Endothelial cell of umbilical vein (primary cell): ENCODE results near the gene MTSS2. TPM values are rescaled to one million over a fixed set of nuclear protein-coding genes. Genes with fewer than 3 reads are reported as not detected.

ENCODE experiments used
- BruUV-seq: library from RNA; stranded (reverse); fragments of 400-500 nt; replicated peaks from 2 replicates; lab custom pipeline; 2021; lab: Mats Ljungman, UMichigan
- CTCF ChIA-PET: fragments of 300-600, 350-600 bp; sonication (Branson Sonifier 250); formaldehyde crosslinking; loops from one replicate; lab custom pipeline; 2021; ENCODE audit warnings: antibody characterized with exemption, inconsistent platforms; lab: Charles Lee
- POLR2A ChIA-PET: fragments of 300-600, 350-600 bp; sonication (Branson Sonifier 250); formaldehyde crosslinking; loops from one replicate; lab custom pipeline; 2021; ENCODE audit warnings: antibody characterized with exemption, inconsistent platforms; lab: Charles Lee
- DNase-seq: peaks from one replicate; pipeline ENCODE4 v3.0.0-alpha.2; 2011; ENCODE audit warnings: low read depth, low spot score
- FAIRE-seq: peaks from 2 replicates; lab custom pipeline; 2011; peaks lifted over from hg19 to GRCh38; lab: Jason Lieb, UNC
- H2AFZ ChIP-seq: 2 replicates; pipeline ENCODE4 v1.6.0; 2012; ENCODE audit warnings: low read depth, low read length, control low read depth, inconsistent platforms
- H3K27ac ChIP-seq: 2 replicates; pipeline ENCODE4 v1.5.1; 2011; ENCODE audit warnings: low read depth, mild to moderate bottlenecking, control low read depth, low read length, moderate library complexity; ENCODE audit not compliant: insufficient read depth
- H3K27me3 ChIP-seq, 2 experiments: 2 replicates each; pipeline versions ENCODE4 v1.6.0 to v1.6.1; 2011; ENCODE audit warnings: low read length in 2 of 2, mixed read lengths in 1 of 2; ENCODE audit not compliant: control insufficient read depth in 2 of 2, insufficient read depth in 2 of 2
- H3K36me3 ChIP-seq, 2 experiments: 2 replicates in 1 of 2; 3 replicates in 1 of 2; pipeline ENCODE4 v1.5.1; 2011; ENCODE audit warnings: low read length in 2 of 2, mild to moderate bottlenecking in 1 of 2, moderate library complexity in 1 of 2; ENCODE audit not compliant: control insufficient read depth in 2 of 2, insufficient read depth in 2 of 2; ENCODE audit errors: extremely low read depth in 1 of 2
- H3K4me1 ChIP-seq: 3 replicates; pipeline ENCODE4 v1.5.1; 2011; ENCODE audit warnings: mild to moderate bottlenecking, low read length; ENCODE audit not compliant: control insufficient read depth, insufficient read depth; ENCODE audit errors: extremely low read depth
- H3K4me2 ChIP-seq: 2 replicates; pipeline ENCODE4 v1.6.1; 2011; ENCODE audit warnings: low read length, control low read depth, mixed read lengths; ENCODE audit not compliant: insufficient read depth
- H3K4me3 ChIP-seq, 3 experiments: fragments of 200-600 bp in 1 of 3; sonication (generic), shearing (Covaris generic) in 1 of 3; replicated peaks in 1 of 3; 2 replicates each; pipeline ENCODE4 v1.5.1; 2011 to 2016; ENCODE audit warnings: control low read depth in 3 of 3, low read length in 3 of 3, mild to moderate bottlenecking in 2 of 3, inconsistent platforms in 1 of 3, low read depth in 1 of 3, moderate library complexity in 1 of 3; ENCODE audit not compliant: insufficient read depth in 1 of 3
- H3K79me2 ChIP-seq: 2 replicates; pipeline ENCODE4 v1.6.0; 2012; ENCODE audit warnings: low read length, inconsistent platforms; ENCODE audit not compliant: control insufficient read depth, insufficient read depth
- H3K9ac ChIP-seq: replicated peaks from 2 replicates; pipeline ENCODE3; 2011; ENCODE audit warnings: low read length, control low read depth; ENCODE audit not compliant: insufficient read depth; ENCODE audit errors: extremely low read depth
- H3K9me1 ChIP-seq: replicated peaks from 3 replicates; pipeline ENCODE4 v1.6.0; 2011; ENCODE audit warnings: mild to moderate bottlenecking, low read length; ENCODE audit not compliant: control insufficient read depth, insufficient read depth; ENCODE audit errors: extremely low read depth
- H3K9me3 ChIP-seq: replicated peaks from 2 replicates; pipeline ENCODE4 v1.5.1; 2012; ENCODE audit warnings: low read length, inconsistent platforms; ENCODE audit not compliant: control insufficient read depth, insufficient read depth
- H4K20me1 ChIP-seq: replicated peaks from 2 replicates; pipeline ENCODE3; 2011; ENCODE audit warnings: mild to moderate bottlenecking, low read length; ENCODE audit not compliant: control insufficient read depth, insufficient read depth; ENCODE audit errors: extremely low read depth
- CTCF ChIP-seq, 2 donors: IDR thresholded peaks; 1 replicate in 1 of 2; 2 replicates in 1 of 2; pipeline ENCODE4 v1.5.1; 2011; ENCODE audit warnings: low read length in 2 of 2, mild to moderate bottlenecking in 2 of 2, moderate library complexity in 2 of 2, control low read depth in 1 of 2, inconsistent platforms in 1 of 2, low read depth in 1 of 2; ENCODE audit not compliant: insufficient read depth in 1 of 2; ENCODE audit errors: extremely low read depth in 1 of 2
- EZH2 ChIP-seq: IDR thresholded peaks from 2 replicates; pipeline ENCODE4 v1.6.1; 2012; ENCODE audit warnings: borderline replicate concordance, low read depth, mild to moderate bottlenecking, moderate library complexity, low read length, inconsistent platforms; ENCODE audit not compliant: severe bottlenecking
- FOS ChIP-seq: IDR thresholded peaks from 2 replicates; pipeline ENCODE4 v1.6.1; 2011; ENCODE audit warnings: mild to moderate bottlenecking, low read length, moderate library complexity, borderline replicate concordance; ENCODE audit not compliant: insufficient read depth
- GATA2 ChIP-seq: IDR thresholded peaks from 2 replicates; pipeline ENCODE4 v1.7.0; 2011; ENCODE audit warnings: low read depth, mild to moderate bottlenecking, moderate library complexity, mixed read lengths, low read length; ENCODE audit not compliant: insufficient read length, insufficient read depth
- JUN ChIP-seq: IDR thresholded peaks from 2 replicates; pipeline ENCODE4 v1.6.1; 2011; ENCODE audit warnings: borderline replicate concordance, low read depth; ENCODE audit not compliant: insufficient read length, insufficient read depth
- MAX ChIP-seq: IDR thresholded peaks from 2 replicates; pipeline ENCODE4 v1.6.1; 2011; ENCODE audit not compliant: insufficient read depth, insufficient read length
- MYC ChIP-seq: IDR thresholded peaks from one replicate; pipeline ENCODE4 v1.6.1; 2011; ENCODE audit warnings: mild to moderate bottlenecking, low read depth, low read length
- POLR2A ChIP-seq: IDR thresholded peaks from 2 replicates; pipeline ENCODE4 v1.6.1; 2012; ENCODE audit warnings: low read depth, mild to moderate bottlenecking, control low read depth, low read length
- POLR2AphosphoS5 ChIP-seq: IDR thresholded peaks from 2 replicates; pipeline ENCODE4 v1.6.1; 2012; ENCODE audit warnings: low read depth, mild to moderate bottlenecking, control low read depth, low read length, moderate library complexity; ENCODE audit not compliant: insufficient read depth
- dilution Hi-C: fragments of 300-500 bp; cut with MboI; formaldehyde crosslinking; loops from one replicate; pipeline ENCODE4 v1.15.0; 2019; ENCODE audit warnings: low sequenced_read_pairs; ENCODE audit not compliant: extremely low pct_ligation_motif_present
- intact Hi-C: fragments of 100-400 bp; cut with micrococcal nuclease; formaldehyde crosslinking; loops from one replicate; pipeline ENCODE4 v1.10.0; 2022
- polyA plus RNA-seq, 4 experiments: library from polyadenylated mRNA; depleted of rRNA in 3 of 4; stranded (reverse) in 3 of 4; unstranded in 1 of 4; fragments of >200 nt; gene quantifications; 2 replicates each; pipeline versions ENCODE4 v1.2.1 to v1.2.3, GENCODE V29; 2011 to 2012; ENCODE audit warnings: missing spikeins in 1 of 4
- total RNA-seq: library from RNA; stranded (reverse); gene quantifications from 2 replicates; pipeline ENCODE4 v1.2.3, GENCODE V29; 2021

Gene MTSS2
- total and polyA plus RNA-seq, 2 donors (not counting 3 experiments of a cell fraction or from before 2014, with no cell fraction given), result 38.4 to 42.3 TPM

- dilution Hi-C loops (loop anchor here (25.0 kb wide), 1 partner anchor 113 kb away; no protein-coding TSS in a partner anchor), intact Hi-C loops (loop anchor here (5.0 kb wide), 1 partner anchor 143 kb away; no protein-coding TSS in a partner anchor)
- Histone ChIP-seq H3K27me3 (no peaks in the 10 kb centered on the region), H3K9me1 (no peaks in the 10 kb centered on the region), H3K4me1 (no peaks in the 10 kb centered on the region), H2AFZ (no peak overlapping the region), H3K79me2 (no peaks in the 10 kb centered on the region), H3K9me3 (no peaks in the 10 kb centered on the region), H3K27ac (no peak overlapping the region), H3K36me3 (no peaks in the 10 kb centered on the region), H3K4me2 (no peak overlapping the region), H3K4me3 (no peak overlapping the region), H3K9ac (no peak overlapping the region), H4K20me1 (no peaks in the 10 kb centered on the region)
- DNase-seq (no peak), FAIRE-seq (no peak)
- ChIA-PET POLR2A (no interaction called here), CTCF (interaction anchor here (1.4 to 5.8 kb wide), 2 partner anchors 9 to 83 kb away, joined by 4 to 175 read pairs; no protein-coding TSS in a partner anchor)
- BruUV-seq, result no TSS peak
- TF ChIP-seq GATA2, result no peak
- no peak for TF ChIP-seq MAX
- no peak for TF ChIP-seq POLR2A
- TF ChIP-seq FOS, result no peak
- no peak for TF ChIP-seq EZH2
- TF ChIP-seq CTCF (IDR thresholded peaks at IDR 0.05; ENCODE audit: extremely low read depth in 1 of 2, insufficient read depth in 1 of 2, low read depth in 1 of 2, low read length in 2 of 2), result no peak
- TF ChIP-seq JUN, result no peak
- TF ChIP-seq MYC, result no peak
- no peak for TF ChIP-seq POLR2AphosphoS5
These were observed 35.6 kb downstream of the MTSS2 start for GRCh38 chr16:70650216-70650615.
